BLaER1 (cell line): ENCODE measurements around the gene ZNF181.
A peak's percentile ranks its signal among the peaks of the same experiment; 100 is the strongest.
"Not testable (repeated sequence)": the region's sequence is repeated elsewhere in the genome, so short reads cannot be mapped to it uniquely, and the experiment has no call there.

Source experiments
- H3K27ac ChIP-seq: shearing (Covaris generic); formaldehyde crosslinking; 2 replicates; pipeline ENCODE4 v1.8.1; 2022
- H3K27me3 ChIP-seq: shearing (Covaris generic); formaldehyde crosslinking; 2 replicates; pipeline ENCODE4 v1.8.1; 2022
- H3K36me3 ChIP-seq: shearing (Covaris generic); formaldehyde crosslinking; 2 replicates; pipeline ENCODE4 v1.8.1; 2022
- H3K4me1 ChIP-seq: shearing (Covaris generic); formaldehyde crosslinking; 2 replicates; pipeline ENCODE4 v1.8.1; 2022
- H3K4me2 ChIP-seq: shearing (Covaris generic); formaldehyde crosslinking; 2 replicates; pipeline ENCODE4 v1.8.1; 2022
- H3K4me3 ChIP-seq: shearing (Covaris generic); formaldehyde crosslinking; 2 replicates; pipeline ENCODE4 v1.8.1; 2022
- H3K9ac ChIP-seq: shearing (Covaris generic); formaldehyde crosslinking; 2 replicates; pipeline ENCODE4 v1.8.1; 2022
- H3K9me3 ChIP-seq: shearing (Covaris generic); formaldehyde crosslinking; 2 replicates; pipeline ENCODE4 v1.8.1; 2022
- H4K20me1 ChIP-seq: shearing (Covaris generic); formaldehyde crosslinking; 2 replicates; pipeline ENCODE4 v1.8.1; 2022
- Cebpa-rat ChIP-seq: shearing (Covaris generic); IDR thresholded peaks from 2 replicates; pipeline ENCODE4 v1.8.1; 2022

ZNF181 gene

GRCh38 chr19:34733746-34734536, at the start of gene ZNF181:
Gene ZNF181, plus strand, starts transcription at chr19:34734243. Its CDS starts 795 bp downstream, at chr19:34735038.
- H3K27me3 ChIP-seq = no peaks in the 10 kb centered on the region
- peak within 1 kb of the TSS; percentile 94 for H3K4me2 ChIP-seq
- peak within 1 kb of the TSS; percentile 90 for H3K27ac ChIP-seq
- H3K9me3 ChIP-seq = peaks cover 28% of the 10 kb centered on the region
- H3K36me3 ChIP-seq = peaks cover 27% of the 10 kb centered on the region
- H3K4me1 ChIP-seq = peaks cover 32% of the 10 kb centered on the region
- H3K4me3 ChIP-seq = peak within 1 kb of the TSS; percentile 90
- peak within 1 kb of the TSS; percentile 90 for H3K9ac ChIP-seq
- no peaks in the 10 kb centered on the region for H4K20me1 ChIP-seq
- TF ChIP-seq Cebpa-rat = no peak

DNA sequence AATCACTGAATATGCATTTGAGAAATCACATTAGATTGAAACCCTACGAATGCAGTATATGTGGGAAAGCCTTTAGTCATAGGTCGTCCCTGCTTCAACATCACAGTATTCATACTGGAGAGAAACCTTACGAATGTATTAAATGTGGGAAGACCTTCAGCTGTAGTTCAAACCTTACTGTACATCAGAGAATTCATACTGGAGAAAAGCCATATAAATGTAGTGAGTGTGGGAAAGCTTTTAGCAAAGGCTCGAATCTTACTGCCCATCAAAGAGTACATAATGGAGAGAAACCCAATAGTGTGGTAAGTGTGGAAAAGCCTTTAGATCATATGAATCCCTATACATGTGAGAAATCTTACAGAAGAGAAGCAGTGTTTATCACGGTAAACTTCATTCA, 48.8 kb upstream of the ZNF181 start:
- H3K9ac ChIP-seq, H3K27ac ChIP-seq, H3K27me3 ChIP-seq, H3K4me1 ChIP-seq, H3K4me3 ChIP-seq, H3K4me2 ChIP-seq, H4K20me1 ChIP-seq: not testable (repeated sequence)
- Histone ChIP-seq H3K36me3 (peaks cover 61% of the 10 kb centered on the region), H3K9me3 (peaks cover 72% of the 10 kb centered on the region)

GRCh38 chr19:34686455-34686854, 47.6 kb upstream of the ZNF181 start:
- no peaks in the 10 kb centered on the region for H3K27me3 ChIP-seq
- no peak overlapping the region for H3K27ac ChIP-seq
- no peaks in the 10 kb centered on the region for H3K4me1 ChIP-seq
- no peak overlapping the region for H3K9ac ChIP-seq
- TF ChIP-seq Cebpa-rat = no peak
- peaks cover 64% of the 10 kb centered on the region for H3K9me3 ChIP-seq
- H3K4me3 ChIP-seq = no peak overlapping the region
- H3K4me2 ChIP-seq = no peak overlapping the region
- H4K20me1 ChIP-seq = no peaks in the 10 kb centered on the region
- peaks cover 50% of the 10 kb centered on the region for H3K36me3 ChIP-seq

DNA sequence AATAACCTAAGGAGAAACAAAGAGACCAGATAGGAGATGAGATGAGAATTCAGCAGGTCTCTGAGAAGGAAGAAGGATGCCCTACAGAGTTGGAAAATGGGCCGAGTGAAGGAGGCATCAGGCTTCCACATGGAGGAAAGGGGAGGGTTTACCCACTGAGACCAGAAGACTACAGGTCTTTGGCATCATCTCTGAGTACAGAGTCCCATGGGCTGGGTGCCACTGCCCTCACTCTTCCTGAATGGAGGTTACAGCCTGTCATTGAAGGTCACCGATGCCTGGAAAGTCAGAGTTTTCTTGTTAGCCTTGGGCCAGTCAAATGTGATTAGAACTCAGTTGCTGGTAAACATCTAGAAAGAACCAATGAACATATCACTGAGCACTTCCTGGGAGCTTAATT, 46.7 kb upstream of the ZNF181 start:
- TF ChIP-seq Cebpa-rat = no peak
- Histone ChIP-seq H3K9ac (no peak overlapping the region), H3K4me3 (no peak overlapping the region), H3K4me1 (no peaks in the 10 kb centered on the region), H3K4me2 (no peak overlapping the region), H3K27ac (no peak overlapping the region), H3K27me3 (no peaks in the 10 kb centered on the region), H4K20me1 (no peaks in the 10 kb centered on the region), H3K9me3 (peaks cover 55% of the 10 kb centered on the region), H3K36me3 (peaks cover 41% of the 10 kb centered on the region)

- no peaks in the 10 kb centered on the region for H3K4me1 ChIP-seq
- no peak overlapping the region for H3K4me3 ChIP-seq
- TF ChIP-seq Cebpa-rat = no peak
- H3K4me2 ChIP-seq = no peak overlapping the region
- peaks cover 43% of the 10 kb centered on the region for H3K9me3 ChIP-seq
- H3K27ac ChIP-seq = no peak overlapping the region
- peaks cover 29% of the 10 kb centered on the region for H3K36me3 ChIP-seq
- H3K27me3 ChIP-seq = no peaks in the 10 kb centered on the region
- no peak overlapping the region for H3K9ac ChIP-seq
- no peaks in the 10 kb centered on the region for H4K20me1 ChIP-seq
These were observed 45.5 kb upstream of the ZNF181 start for GRCh38 chr19:34688592-34688991.

GRCh38 chr19:34690372-34690771, 43.7 kb upstream of the ZNF181 start:
- Histone ChIP-seq H3K9ac (no peak overlapping the region), H3K27ac (no peak overlapping the region), H3K4me1 (no peaks in the 10 kb centered on the region), H3K4me2 (no peak overlapping the region), H3K9me3 (peaks cover 25% of the 10 kb centered on the region), H3K27me3 (no peaks in the 10 kb centered on the region), H3K36me3 (peaks cover 11% of the 10 kb centered on the region), H4K20me1 (no peaks in the 10 kb centered on the region), H3K4me3 (no peak overlapping the region)
- TF ChIP-seq Cebpa-rat = no peak

DNA sequence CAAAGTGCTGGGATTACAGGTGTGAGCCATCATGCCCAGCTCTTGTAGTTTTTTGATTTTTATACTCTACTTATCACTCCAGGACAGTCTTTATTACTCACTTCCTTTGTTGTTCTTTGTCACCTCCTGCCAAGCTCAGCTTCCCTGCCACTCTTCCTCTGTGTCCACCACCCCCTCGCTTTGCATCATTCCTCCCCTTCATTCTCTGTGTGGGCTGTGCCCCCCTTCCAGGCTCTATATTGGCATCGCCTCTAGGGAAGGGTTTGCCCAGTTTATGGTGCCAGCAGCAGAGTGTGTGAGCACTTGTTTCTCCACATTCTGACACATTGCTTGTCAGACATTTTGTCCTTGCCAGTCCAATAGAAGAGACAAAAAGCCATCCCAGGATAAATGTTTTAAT, 41.5 kb upstream of the ZNF181 start:
- Histone ChIP-seq H3K36me3 (no peaks in the 10 kb centered on the region), H3K27ac (no peak overlapping the region), H3K9me3 (peaks cover 5% of the 10 kb centered on the region; the same call in 1 of the 2 replicates), H3K9ac (no peak overlapping the region), H3K4me1 (no peaks in the 10 kb centered on the region), H3K27me3 (no peaks in the 10 kb centered on the region), H3K4me3 (no peak overlapping the region), H4K20me1 (no peaks in the 10 kb centered on the region), H3K4me2 (no peak overlapping the region)
- TF ChIP-seq Cebpa-rat = no peak

DNA sequence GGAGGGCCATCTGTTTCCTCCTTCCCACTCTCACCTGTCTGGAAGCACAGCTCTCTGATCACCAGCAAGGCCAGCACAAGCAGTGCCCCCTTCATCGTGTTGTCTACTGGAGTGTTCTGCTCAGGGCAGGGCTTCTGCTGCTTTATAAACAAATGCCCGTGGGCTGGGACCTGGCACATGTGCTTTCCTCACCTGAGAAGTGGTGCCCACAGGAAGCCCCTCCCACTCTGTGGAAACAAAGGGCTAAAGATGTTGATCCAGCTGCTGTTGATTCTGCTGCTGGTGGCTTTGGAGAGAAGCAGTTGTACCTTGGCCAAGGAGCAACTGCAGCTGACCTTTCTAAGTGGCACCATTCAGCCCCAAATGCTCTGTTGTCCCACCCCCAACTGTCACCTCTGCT, 26.4 kb upstream of the ZNF181 start:
- H4K20me1 ChIP-seq = no peaks in the 10 kb centered on the region
- no peaks in the 10 kb centered on the region for H3K27me3 ChIP-seq
- H3K4me1 ChIP-seq = no peaks in the 10 kb centered on the region
- H3K36me3 ChIP-seq = no peaks in the 10 kb centered on the region
- no peak overlapping the region for H3K27ac ChIP-seq
- H3K4me3 ChIP-seq = no peak overlapping the region
- no peak for TF ChIP-seq Cebpa-rat
- no peak overlapping the region for H3K9ac ChIP-seq
- H3K9me3 ChIP-seq = peaks cover 22% of the 10 kb centered on the region
- no peak overlapping the region for H3K4me2 ChIP-seq

GRCh38 chr19:34711890-34712289, 22.2 kb upstream of the ZNF181 start:
- H3K4me3 ChIP-seq = no peak overlapping the region

GRCh38 chr19:34712395-34713261, 21.4 kb upstream of the ZNF181 start:
- H3K36me3 ChIP-seq = no peaks in the 10 kb centered on the region
- H3K27me3 ChIP-seq = no peaks in the 10 kb centered on the region
- no peak overlapping the region for H3K4me3 ChIP-seq
- H3K27ac ChIP-seq = no peak overlapping the region
- H4K20me1 ChIP-seq = no peaks in the 10 kb centered on the region
- TF ChIP-seq Cebpa-rat = no peak
- no peak overlapping the region for H3K9ac ChIP-seq
- H3K4me1 ChIP-seq = no peaks in the 10 kb centered on the region
- H3K9me3 ChIP-seq = peaks cover 28% of the 10 kb centered on the region
- no peak overlapping the region for H3K4me2 ChIP-seq

More at GRCh38 chr19:34711890-34712289, 22.2 kb upstream of the ZNF181 start:
- TF ChIP-seq Cebpa-rat = no peak
- Histone ChIP-seq H3K4me1 (no peaks in the 10 kb centered on the region), H3K27me3 (no peaks in the 10 kb centered on the region), H4K20me1 (no peaks in the 10 kb centered on the region), H3K4me2 (no peak overlapping the region), H3K9me3 (peaks cover 35% of the 10 kb centered on the region), H3K9ac (no peak overlapping the region), H3K27ac (no peak overlapping the region), H3K36me3 (no peaks in the 10 kb centered on the region)
